Left lobe of liver (tissue), 2 donors: ENCODE data around the gene GMDS. TPM values are rescaled to one million over a fixed set of nuclear protein-coding genes. Genes with fewer than 3 reads are reported as not detected.

Experiments
- ATAC-seq: fragments of 200-7000 bp; cut with Tn5 transposase; one replicate; pipeline ENCODE4 v1.9.1; 2020; ENCODE audit warnings: mild to moderate bottlenecking, moderate library complexity
- DNase-seq: peaks from one replicate; pipeline ENCODE4 v3.0.0-alpha.2; 2020; ENCODE audit warnings: low spot score
- total RNA-seq: library from RNA; stranded (reverse); gene quantifications from one replicate; pipeline ENCODE4 v1.2.1, GENCODE V29; 2021
- donor health status: DM: no; HTN: no; CAD: no; lungs with moderate emphysema.
- donor health status: DM: no; HTN: yes; CAD: no.

The GMDS gene
- total RNA-seq, 1 donor from 2014 or later: 23.9 TPM

DNA sequence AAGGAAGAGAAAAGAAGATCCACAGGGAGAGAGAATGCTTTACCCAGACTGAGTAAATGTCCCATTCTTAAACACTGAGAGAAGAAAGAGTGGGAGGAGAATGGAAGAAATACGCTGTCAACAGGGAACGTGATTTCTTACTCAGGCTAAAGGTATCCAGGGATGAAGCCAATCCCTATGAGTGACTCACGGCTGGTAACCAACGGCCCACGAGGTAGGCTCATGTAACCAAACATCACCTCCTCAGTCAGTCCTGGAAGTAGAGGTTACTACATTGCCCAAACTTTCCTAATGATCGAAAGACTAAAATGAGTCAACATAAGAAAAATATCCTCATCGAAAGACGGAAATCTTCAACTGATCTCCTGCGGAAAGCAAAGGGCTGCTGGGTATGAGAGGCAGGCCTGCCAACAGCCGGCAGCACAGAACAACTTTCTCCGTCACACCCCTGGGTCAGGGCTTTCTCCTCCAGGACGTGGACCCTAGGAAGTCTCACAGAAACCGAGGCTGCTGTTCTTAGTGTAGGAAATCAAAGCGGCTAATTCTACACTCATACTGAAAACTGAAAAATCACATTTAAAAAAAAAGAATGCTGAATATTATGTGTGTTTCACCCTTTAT, 292.6 kb downstream of the GMDS start:
- no peak for DNase-seq
- ATAC-seq: no peak

DNA sequence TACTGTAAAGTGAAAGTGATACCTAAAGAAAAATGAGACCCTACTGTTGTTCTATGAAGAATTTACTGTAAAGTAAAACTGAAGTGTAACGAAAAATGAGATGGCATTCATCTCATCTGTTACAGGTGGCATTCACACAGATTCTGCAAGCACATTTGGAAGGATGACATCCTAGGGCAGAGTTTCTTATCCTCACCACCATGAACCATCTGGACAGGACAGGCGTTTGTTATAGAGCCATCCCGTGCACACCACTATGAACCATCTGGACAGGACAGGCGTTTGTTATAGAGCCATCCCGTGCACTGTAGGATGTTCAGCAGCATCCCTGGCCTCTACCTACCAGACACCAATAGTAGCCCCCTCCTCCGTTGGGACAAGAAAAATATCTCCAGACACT, 294.8 kb downstream of the GMDS start:
- DNase-seq: no peak
- ATAC-seq: no peak

- ATAC-seq: no peak
- DNase-seq: no peak
Measured at GRCh38 chr6:1949538-1949937, 295.9 kb downstream of the GMDS start.

- ATAC-seq: no peak
- no peak for DNase-seq
Measured at GRCh38 chr6:1947922-1948321, 297.5 kb downstream of the GMDS start.

DNA sequence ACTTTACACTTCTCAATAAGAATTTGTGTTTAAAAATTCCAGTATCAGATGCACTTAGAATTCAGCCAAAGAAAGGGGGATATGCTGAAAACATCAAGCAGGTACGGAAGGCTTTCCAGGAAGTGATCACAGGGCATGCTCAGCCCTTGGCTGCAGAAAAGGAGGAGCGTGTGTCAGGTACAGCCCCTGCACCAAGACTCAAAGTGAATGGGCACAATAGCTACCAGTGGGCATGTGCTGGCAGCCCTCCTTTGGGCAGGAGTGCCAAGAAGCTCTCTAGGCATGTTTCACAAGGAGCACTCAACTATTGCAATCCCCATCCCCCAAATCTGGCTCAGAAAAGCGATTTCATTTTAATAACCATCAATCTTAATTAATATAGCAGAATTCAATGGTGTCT, 298.8 kb downstream of the GMDS start:
- ATAC-seq (no peak), DNase-seq (no peak)

DNA sequence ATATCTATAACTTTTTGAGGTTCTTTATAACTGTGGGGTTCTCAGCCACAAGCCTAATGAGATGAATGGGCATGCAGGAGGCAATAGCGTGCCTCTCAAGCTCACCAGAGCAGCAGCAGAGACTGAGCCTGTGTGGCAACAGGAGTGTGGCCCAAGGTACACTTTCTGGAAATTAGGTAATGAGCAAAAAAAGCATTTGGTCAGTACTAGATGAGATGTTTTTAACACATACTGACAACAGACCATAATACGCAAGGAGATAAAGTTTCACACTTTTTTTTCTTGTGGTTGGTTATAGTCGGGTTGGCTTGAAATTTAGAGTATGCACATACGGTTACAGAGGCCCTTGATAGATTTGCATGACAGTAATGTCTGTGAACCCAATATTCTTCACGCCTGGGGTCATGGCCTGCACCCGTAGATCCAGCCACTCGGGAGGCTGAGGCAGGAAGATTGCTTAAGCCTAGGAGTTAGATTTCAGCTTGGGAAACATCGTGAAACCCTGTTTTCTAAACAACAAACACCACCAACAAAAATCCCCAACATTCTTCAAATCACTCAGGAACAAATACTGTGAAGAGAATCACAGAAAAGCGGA, 300.1 kb downstream of the GMDS start:
- no peak for ATAC-seq
- no peak for DNase-seq

- no peak for DNase-seq
- no peak for ATAC-seq
Measured at GRCh38 chr6:1942834-1943233, 302.6 kb downstream of the GMDS start.

DNA sequence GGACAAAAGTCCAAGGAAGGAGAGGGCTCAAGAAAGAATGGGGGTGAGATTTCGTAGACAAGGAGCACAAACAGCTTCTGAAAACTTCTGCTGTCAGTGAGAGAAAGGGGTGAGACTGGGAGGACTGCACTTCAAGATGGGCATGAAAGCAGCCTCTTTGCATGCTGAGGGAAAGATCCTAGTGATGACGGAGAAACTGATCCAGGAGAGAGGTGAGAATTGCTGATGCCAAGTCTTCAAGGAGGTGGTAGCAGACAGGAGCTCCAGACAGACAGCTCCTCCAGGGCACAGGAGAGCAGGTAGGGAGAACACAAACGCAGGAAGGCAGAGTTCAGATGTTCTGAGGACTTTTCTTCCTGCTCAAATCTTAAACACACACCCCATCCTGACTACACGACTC, 303.9 kb downstream of the GMDS start:
- DNase-seq: no peak
- no peak for ATAC-seq

DNA sequence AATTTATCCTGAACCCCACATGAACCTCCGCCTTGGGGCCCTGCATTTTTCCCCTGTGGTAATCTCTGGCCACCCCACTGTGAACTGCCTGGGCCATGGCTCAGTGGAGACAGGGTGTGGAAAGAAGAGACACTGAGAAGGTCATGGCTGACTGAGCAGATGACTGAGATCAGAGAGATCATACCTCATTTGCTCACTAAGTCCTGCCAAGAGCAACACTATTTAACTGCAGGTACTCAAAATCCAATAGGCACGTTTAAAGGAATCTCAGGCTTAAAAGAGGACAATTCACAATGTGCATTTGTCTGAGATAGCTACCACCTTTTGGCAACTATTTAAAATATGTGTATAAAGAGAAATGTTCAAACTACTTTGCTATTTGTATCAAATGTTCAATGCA, 305.0 kb downstream of the GMDS start:
- DNase-seq (no peak), ATAC-seq (no peak)

DNA sequence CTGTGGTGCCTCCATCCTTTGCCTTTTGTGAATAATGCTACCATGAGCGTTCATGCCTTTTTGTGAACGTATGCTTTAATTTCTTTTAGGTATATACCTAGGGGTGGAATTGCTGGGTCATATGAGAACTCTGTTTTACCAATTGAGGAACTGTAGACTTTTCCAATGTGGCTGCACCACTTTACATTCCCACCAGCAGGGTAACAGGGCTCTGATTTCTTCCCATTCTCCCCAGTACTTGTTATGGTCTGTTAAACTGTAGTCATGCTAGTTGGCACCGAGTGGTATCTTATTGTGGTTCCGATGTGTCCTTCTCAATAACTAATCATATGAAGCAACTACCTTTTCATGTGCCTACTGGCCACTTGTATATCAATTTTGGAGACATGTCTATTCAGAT, 312.1 kb downstream of the GMDS start:
- DNase-seq (no peak), ATAC-seq (no peak)

DNA sequence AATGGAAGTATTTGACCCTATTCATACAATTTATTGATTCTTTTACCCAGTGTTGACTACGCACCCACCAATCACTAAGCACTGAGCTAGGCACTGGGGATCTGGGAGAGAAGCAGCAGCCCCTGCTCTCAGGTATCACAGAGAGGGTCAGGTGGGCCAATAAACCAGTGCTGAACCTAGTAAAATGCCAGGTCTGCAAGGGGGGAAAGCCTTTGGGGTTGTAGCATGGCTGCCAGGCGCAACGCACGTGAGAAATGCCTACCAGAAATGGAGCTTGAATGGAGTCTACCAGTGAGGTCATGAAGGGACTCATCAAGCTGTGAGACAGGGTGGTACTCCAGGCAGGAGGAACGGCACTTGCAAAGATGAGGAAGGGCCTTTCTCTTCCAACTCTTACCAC, 313.6 kb downstream of the GMDS start:
- DNase-seq: no peak
- ATAC-seq: no peak

DNA sequence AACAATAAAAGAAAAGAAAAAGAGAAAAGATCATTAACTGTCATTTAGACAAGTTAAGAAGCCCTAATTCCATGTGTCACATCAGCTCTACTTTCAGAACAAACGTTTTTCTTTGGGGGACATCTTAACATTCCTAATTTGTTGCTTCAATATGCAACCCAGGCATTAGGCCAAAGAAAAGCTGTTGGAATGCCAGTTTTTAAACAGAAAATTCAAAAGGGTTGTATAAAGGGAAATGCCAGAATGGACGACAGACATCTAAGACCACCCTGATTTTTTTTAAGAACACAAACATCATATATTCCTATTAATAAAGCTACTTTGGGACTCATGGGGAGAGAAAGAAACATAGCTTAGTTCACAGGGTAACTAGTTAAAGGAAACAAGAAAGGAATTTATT, 315.0 kb downstream of the GMDS start:
- ATAC-seq: no peak
- DNase-seq: no peak

DNA sequence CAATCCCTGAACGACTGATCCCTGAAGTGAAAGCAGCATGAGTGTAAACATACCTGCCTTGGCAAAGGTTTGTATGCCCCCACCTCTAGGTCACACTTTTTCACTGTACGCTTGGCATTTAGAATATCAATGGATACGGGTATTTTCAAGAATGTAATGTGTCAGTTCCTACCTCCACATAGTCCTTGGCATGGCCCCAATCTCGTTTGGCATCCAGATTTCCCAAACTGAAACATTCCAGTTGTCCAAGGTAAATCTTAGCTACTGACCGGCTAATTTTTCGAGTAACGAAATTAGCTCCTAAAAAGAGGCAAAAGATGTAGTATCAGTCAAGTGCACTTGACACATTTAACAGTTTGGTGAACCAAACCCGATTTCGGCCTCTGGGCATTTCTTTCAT, 315.5 kb downstream of the GMDS start:
- DNase-seq: no peak
- ATAC-seq: no peak

DNA sequence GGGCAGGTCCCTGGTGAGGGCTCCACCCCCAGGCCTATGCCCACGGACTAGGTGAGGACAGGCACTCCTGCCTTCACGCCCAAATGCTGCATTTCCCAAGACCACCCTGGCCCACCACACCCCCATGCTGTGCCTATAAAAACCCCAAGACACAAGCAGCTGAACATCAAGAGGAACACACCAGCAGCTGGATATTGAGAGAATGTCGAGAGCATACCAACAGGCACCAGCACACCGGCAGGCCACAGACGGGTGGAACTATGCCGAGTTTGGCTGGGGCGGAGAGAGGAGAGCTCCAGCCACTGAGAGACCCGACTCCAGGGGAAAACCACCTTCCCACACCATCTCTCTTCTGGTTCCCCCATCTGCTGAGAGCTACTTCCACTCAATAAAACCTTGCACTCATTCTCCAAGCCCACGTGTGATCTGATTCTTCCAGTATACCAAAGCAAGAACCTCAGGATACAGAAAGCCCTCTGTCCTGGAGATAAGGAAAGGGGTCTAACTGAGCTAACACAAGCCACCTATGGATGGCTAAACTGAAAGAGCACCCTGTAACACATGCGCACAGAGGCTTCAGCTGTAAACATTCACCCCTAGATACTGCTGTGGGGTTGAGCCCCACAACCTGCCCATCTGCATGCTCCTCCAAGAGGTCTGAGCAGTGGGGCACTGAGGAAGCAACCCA, 319.5 kb downstream of the GMDS start:
- ATAC-seq: no peak
- no peak for DNase-seq

- DNase-seq (no peak), ATAC-seq (no peak)
Measured at GRCh38 chr6:1923449-1923848, 322.0 kb downstream of the GMDS start.

GRCh38 chr6:1917626-1918371, 327.6 kb downstream of the GMDS start:
- ATAC-seq: no peak
- DNase-seq: no peak

DNA sequence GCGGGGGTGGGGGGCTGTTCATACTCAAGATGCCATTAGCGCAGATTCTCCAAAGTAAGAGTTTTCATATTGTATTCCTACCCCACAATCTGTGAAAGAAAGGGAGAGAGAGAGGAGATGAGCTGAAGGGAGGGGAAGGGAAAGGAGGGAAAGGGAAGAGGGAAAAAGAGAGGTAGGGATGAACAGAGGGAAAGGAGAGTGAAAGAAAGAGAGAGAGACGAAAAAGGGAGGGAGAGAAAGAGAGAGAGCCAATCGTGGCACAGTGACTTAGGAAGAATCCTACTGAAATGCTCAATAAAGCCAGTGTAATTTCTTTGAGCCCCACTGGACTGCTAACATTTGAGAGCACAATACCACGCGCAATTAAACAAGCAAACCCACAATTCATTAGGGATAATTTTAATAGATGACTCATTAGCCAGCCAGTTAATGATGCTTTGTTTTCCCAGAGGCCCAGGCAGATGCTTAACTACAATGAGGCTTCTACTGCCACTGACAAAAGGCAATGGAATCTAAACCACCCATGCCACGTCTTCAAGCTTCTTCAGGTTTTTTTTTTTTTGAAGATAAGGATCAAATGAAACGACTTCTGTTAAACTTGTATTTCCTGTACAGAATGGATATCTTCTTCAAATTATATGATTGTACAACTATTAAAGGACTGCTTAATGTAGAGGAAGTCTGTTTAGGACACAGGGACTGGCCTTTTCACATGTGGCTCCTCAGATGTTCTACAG, 328.9 kb downstream of the GMDS start:
- no peak for DNase-seq

DNA sequence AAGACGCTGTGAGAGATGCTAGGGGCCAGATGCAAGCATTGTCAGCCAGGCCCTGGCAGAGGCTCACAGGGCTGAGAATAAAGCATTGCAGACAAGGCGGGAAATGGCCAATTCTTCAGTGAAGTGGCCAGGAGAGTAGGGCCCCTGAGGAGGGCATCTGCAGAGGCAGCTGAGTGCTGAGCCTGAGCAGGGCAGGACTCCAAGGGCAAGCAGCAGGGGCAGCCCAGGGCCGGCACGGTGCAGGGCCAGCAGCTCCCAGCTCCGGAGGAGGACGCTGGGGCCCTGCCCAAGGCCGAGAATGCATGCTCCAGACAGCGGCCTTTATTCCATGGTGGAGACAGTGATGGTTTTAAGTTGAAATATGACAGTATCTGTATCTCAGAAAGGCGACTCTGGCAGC, 330.2 kb downstream of the GMDS start:
- DNase-seq: no peak
- no peak for ATAC-seq

More for the DNA sequence above, 328.9 kb downstream of the GMDS start:
- no peak for ATAC-seq

GRCh38 chr6:1913577-1913976, 331.8 kb downstream of the GMDS start:
- ATAC-seq: no peak
- DNase-seq: no peak

- DNase-seq (no peak), ATAC-seq (no peak)
Measured at GRCh38 chr6:1912731-1913130, 332.7 kb downstream of the GMDS start.

DNA sequence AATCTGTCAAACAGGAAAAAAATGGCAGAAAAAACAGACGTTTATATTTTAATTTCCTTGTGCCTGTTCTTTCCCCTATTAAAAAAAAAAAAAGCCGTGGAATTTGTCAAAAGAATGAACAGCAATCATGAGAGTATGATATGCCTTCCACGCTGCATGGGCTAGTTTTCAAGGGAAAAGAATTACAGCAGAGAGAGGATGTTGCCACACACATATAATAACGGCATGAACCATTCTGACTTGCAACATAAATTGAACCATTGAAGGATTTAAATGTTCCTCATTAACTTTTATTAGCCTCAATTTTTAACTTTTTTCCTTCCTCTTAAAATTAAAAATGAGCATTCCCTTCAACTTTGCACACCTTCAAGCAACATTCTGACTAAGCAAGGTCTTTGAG, 333.9 kb downstream of the GMDS start:
- DNase-seq (no peak), ATAC-seq (no peak)
